ENCODE results near the gene FXYD7. TPM values are rescaled to one million over a fixed set of nuclear protein-coding genes. Genes with fewer than 3 reads are reported as not detected.
A peak's percentile ranks its signal among the peaks of the same experiment; 100 is the strongest.
"Not testable (repeated sequence)": the region's sequence is repeated elsewhere in the genome, so short reads cannot be mapped to it uniquely, and the experiment has no call there.

Gene FXYD7
- total RNA-seq, result 10 to 100 TPM; 17.1 to 20.6 TPM
- 2.8 to 6.5 reads per million in 2 donors for total RNA-seq

- no peak for ATAC-seq
- Mint-ChIP-seq H3K27ac (peak within 1 kb of the TSS; percentile 87), H3K36me3 (ENCODE audit: low read depth) (no peaks in the 10 kb centered on the region), H3K4me1 (peaks cover 27% of the 10 kb centered on the region), H3K27me3 (no peaks in the 10 kb centered on the region), H3K4me3 (peak within 1 kb of the TSS; percentile 86)
- H3K9me3 ChIP-seq (ENCODE audit: control insufficient read depth, low read length, poor library complexity, severe bottlenecking), result no peaks in the 10 kb centered on the region
- no peak for DNase-seq
Measured at GRCh38 chr19:35143231-35143715, at the start of gene FXYD7. TSS of gene FXYD7 (plus strand) at chr19:35143255. CDS start at chr19:35143334, 79 bp downstream.

- ATAC-seq, result no peak
Measured at GRCh38 chr19:35093430-35093829, 49.6 kb upstream of the FXYD7 start.

GRCh38 chr19:35093941-35094647 lies 49.0 kb upstream of the FXYD7 start:
- H3K27ac Mint-ChIP-seq, result peak overlapping the region; percentile 59

More at GRCh38 chr19:35093430-35093829, 49.6 kb upstream of the FXYD7 start:
- Mint-ChIP-seq H3K27ac (no peak overlapping the region), H3K4me1 (peaks cover 7% of the 10 kb centered on the region), H3K4me3 (no peak overlapping the region), H3K27me3 (peaks cover 12% of the 10 kb centered on the region), H3K36me3 (ENCODE audit: low read depth) (no peaks in the 10 kb centered on the region)
- no peak for DNase-seq
- no peaks in the 10 kb centered on the region for H3K9me3 ChIP-seq (ENCODE audit: control insufficient read depth, low read length, poor library complexity, severe bottlenecking)

GRCh38 chr19:35094656-35095055 lies 48.4 kb upstream of the FXYD7 start:
- Mint-ChIP-seq H3K27me3 (peaks cover 6% of the 10 kb centered on the region), H3K4me3 (no peak overlapping the region), H3K4me1 (peaks cover 7% of the 10 kb centered on the region), H3K36me3 (ENCODE audit: low read depth) (no peaks in the 10 kb centered on the region), H3K27ac (peak overlapping the region; percentile 59)
- ATAC-seq, result no peak
- no peak for DNase-seq
- no peaks in the 10 kb centered on the region for H3K9me3 ChIP-seq (ENCODE audit: control insufficient read depth, low read length, poor library complexity, severe bottlenecking)

More at GRCh38 chr19:35093941-35094647, 49.0 kb upstream of the FXYD7 start:
- DNase-seq (no peak), ATAC-seq (no peak)
- Mint-ChIP-seq H3K27me3 (peaks cover 8% of the 10 kb centered on the region), H3K36me3 (ENCODE audit: low read depth) (no peaks in the 10 kb centered on the region), H3K4me1 (peaks cover 7% of the 10 kb centered on the region), H3K4me3 (no peak overlapping the region)
- H3K9me3 ChIP-seq (ENCODE audit: control insufficient read depth, low read length, poor library complexity, severe bottlenecking), result no peaks in the 10 kb centered on the region

GRCh38 chr19:35095667-35096368 lies 47.2 kb upstream of the FXYD7 start:
- no peak for DNase-seq
- no peaks in the 10 kb centered on the region for H3K36me3 Mint-ChIP-seq (ENCODE audit: low read depth)
- H3K27ac Mint-ChIP-seq, result no peak overlapping the region

GRCh38 chr19:35098413-35099049 lies 44.5 kb upstream of the FXYD7 start:
- H3K36me3 Mint-ChIP-seq (ENCODE audit: low read depth), result no peaks in the 10 kb centered on the region
- no peak overlapping the region for H3K27ac Mint-ChIP-seq
- H3K4me3 Mint-ChIP-seq, result no peak overlapping the region
- ATAC-seq (no peak), DNase-seq (no peak)
- H3K4me1 Mint-ChIP-seq, result peaks cover 7% of the 10 kb centered on the region
- H3K9me3 ChIP-seq (ENCODE audit: control insufficient read depth, low read length, poor library complexity, severe bottlenecking), result no peaks in the 10 kb centered on the region
- H3K27me3 Mint-ChIP-seq, result peaks cover 6% of the 10 kb centered on the region

More at GRCh38 chr19:35095667-35096368, 47.2 kb upstream of the FXYD7 start:
- peaks cover 6% of the 10 kb centered on the region for H3K27me3 Mint-ChIP-seq
- ATAC-seq, result no peak
- H3K4me3 Mint-ChIP-seq, result no peak overlapping the region
- H3K4me1 Mint-ChIP-seq, result peaks cover 7% of the 10 kb centered on the region
- no peaks in the 10 kb centered on the region for H3K9me3 ChIP-seq (ENCODE audit: control insufficient read depth, low read length, poor library complexity, severe bottlenecking)

GRCh38 chr19:35099155-35099896 lies 43.7 kb upstream of the FXYD7 start:
- H3K9me3 ChIP-seq (ENCODE audit: control insufficient read depth, low read length, poor library complexity, severe bottlenecking), result no peaks in the 10 kb centered on the region
- Mint-ChIP-seq H3K27me3 (peaks cover 6% of the 10 kb centered on the region), H3K27ac (no peak overlapping the region), H3K36me3 (ENCODE audit: low read depth) (no peaks in the 10 kb centered on the region), H3K4me3 (no peak overlapping the region), H3K4me1 (peaks cover 7% of the 10 kb centered on the region)
- ATAC-seq (no peak), DNase-seq (no peak)

- Mint-ChIP-seq H3K4me1 (peaks cover 7% of the 10 kb centered on the region), H3K36me3 (ENCODE audit: low read depth) (no peaks in the 10 kb centered on the region), H3K27ac (no peak overlapping the region), H3K4me3 (no peak overlapping the region), H3K27me3 (peaks cover 6% of the 10 kb centered on the region)
- no peaks in the 10 kb centered on the region for H3K9me3 ChIP-seq (ENCODE audit: control insufficient read depth, low read length, poor library complexity, severe bottlenecking)
- DNase-seq, result no peak
- ATAC-seq, result no peak
Measured at GRCh38 chr19:35099897-35100275, 43.2 kb upstream of the FXYD7 start.

GRCh38 chr19:35100588-35101533 lies 42.2 kb upstream of the FXYD7 start:
- no peak overlapping the region for H3K4me3 Mint-ChIP-seq
- no peak overlapping the region for H3K27ac Mint-ChIP-seq
- H3K27me3 Mint-ChIP-seq, result peaks cover 6% of the 10 kb centered on the region
- DNase-seq, result no peak
- peaks cover 3% of the 10 kb centered on the region for H3K4me1 Mint-ChIP-seq
- H3K36me3 Mint-ChIP-seq (ENCODE audit: low read depth), result no peaks in the 10 kb centered on the region
- H3K9me3 ChIP-seq (ENCODE audit: control insufficient read depth, low read length, poor library complexity, severe bottlenecking), result no peaks in the 10 kb centered on the region
- no peak for ATAC-seq

GRCh38 chr19:35101949-35102348 lies 41.1 kb upstream of the FXYD7 start:
- H3K9me3 ChIP-seq (ENCODE audit: control insufficient read depth, low read length, poor library complexity, severe bottlenecking); H3K27me3 Mint-ChIP-seq; DNase-seq; H3K4me1 Mint-ChIP-seq; H3K27ac Mint-ChIP-seq; H3K36me3 Mint-ChIP-seq (ENCODE audit: low read depth); ATAC-seq; H3K4me3 Mint-ChIP-seq: not testable (repeated sequence)

- not testable (repeated sequence) for H3K9me3 ChIP-seq (ENCODE audit: control insufficient read depth, low read length, poor library complexity, severe bottlenecking); H3K27me3 Mint-ChIP-seq
Measured at GRCh38 chr19:35103614-35104013, 39.4 kb upstream of the FXYD7 start.

GRCh38 chr19:35104361-35104760 lies 38.7 kb upstream of the FXYD7 start:
- ATAC-seq (no peak), DNase-seq (no peak)
- no peak overlapping the region for H3K27ac Mint-ChIP-seq
- no peaks in the 10 kb centered on the region for H3K9me3 ChIP-seq (ENCODE audit: control insufficient read depth, low read length, poor library complexity, severe bottlenecking)
- H3K27me3 Mint-ChIP-seq, result no peaks in the 10 kb centered on the region
- H3K4me1 Mint-ChIP-seq, result no peaks in the 10 kb centered on the region
- no peak overlapping the region for H3K4me3 Mint-ChIP-seq
- no peaks in the 10 kb centered on the region for H3K36me3 Mint-ChIP-seq (ENCODE audit: low read depth)

More at GRCh38 chr19:35103614-35104013, 39.4 kb upstream of the FXYD7 start:
- not testable (repeated sequence) for H3K4me3 Mint-ChIP-seq; DNase-seq; ATAC-seq; H3K36me3 Mint-ChIP-seq (ENCODE audit: low read depth); H3K4me1 Mint-ChIP-seq
- H3K27ac Mint-ChIP-seq, result peak overlapping the region; percentile 39
